Smooth muscle cell (in vitro differentiated cells): ENCODE measurements around the gene TMEM244. TPM values are rescaled to one million over a fixed set of nuclear protein-coding genes. Genes with fewer than 3 reads are reported as not detected.
"Not testable (repeated sequence)": the region's sequence is repeated elsewhere in the genome, so short reads cannot be mapped to it uniquely, and the experiment has no call there.

Experiments used
- DNase-seq: peaks from one replicate; lab custom pipeline; 2025; ENCODE audit not compliant: unreplicated experiment; lab: John Stamatoyannopoulos, UW
- H2AFZ ChIP-seq: fragments of 200-600 bp; sonication (generic); 2 replicates; pipeline ENCODE4 v1.6.0; 2016; ENCODE audit warnings: antibody characterized with exemption, low read depth, mild to moderate bottlenecking
- H3F3A ChIP-seq: fragments of 200-600 bp; sonication (generic); 2 replicates; pipeline ENCODE4 v1.6.0; 2017; ENCODE audit warnings: antibody characterized with exemption, low read depth
- H3K27ac ChIP-seq: fragments of 200-600 bp; sonication (generic); 2 replicates; pipeline ENCODE4 v1.5.1; 2016; ENCODE audit warnings: low read depth, mild to moderate bottlenecking
- H3K27me3 ChIP-seq: fragments of 200-600 bp; sonication (generic); 2 replicates; pipeline ENCODE4 v1.6.1; 2016; ENCODE audit warnings: low read depth, mild to moderate bottlenecking
- H3K36me3 ChIP-seq: fragments of 200-600 bp; sonication (generic); 2 replicates; pipeline ENCODE4 v1.5.1; 2016; ENCODE audit warnings: low read depth
- H3K4me1 ChIP-seq: fragments of 200-600 bp; sonication (generic); 2 replicates; pipeline ENCODE4 v1.5.1; 2016; ENCODE audit warnings: low read depth
- H3K4me2 ChIP-seq: fragments of 200-600 bp; sonication (generic); 2 replicates; pipeline ENCODE4 v1.6.0; 2016; ENCODE audit warnings: mild to moderate bottlenecking
- H3K4me3 ChIP-seq: fragments of 200-600 bp; sonication (generic); 2 replicates; pipeline ENCODE4 v1.5.1; 2016; ENCODE audit warnings: mild to moderate bottlenecking
- H3K79me2 ChIP-seq: fragments of 200-600 bp; sonication (generic); 2 replicates; pipeline ENCODE4 v1.6.0; 2016; ENCODE audit warnings: low read depth, mild to moderate bottlenecking
- H3K9ac ChIP-seq: fragments of 200-600 bp; sonication (generic); 2 replicates; pipeline ENCODE4 v1.6.0; 2016; ENCODE audit warnings: low read depth
- H3K9me3 ChIP-seq: fragments of 200-600 bp; sonication (generic); replicated peaks from 2 replicates; pipeline ENCODE4 v1.5.1; 2016; ENCODE audit warnings: low read depth
- H4K20me1 ChIP-seq: fragments of 200-600 bp; sonication (generic); 2 replicates; pipeline ENCODE4 v1.6.0; 2016; ENCODE audit warnings: low read depth
- WGBS: methylation state at CpG from one replicate; pipeline ENCODE4 v1.1.7; 2016; ENCODE audit warnings: low lambda C conversion rate; 5-methylcytosine and 5-hydroxymethylcytosine counted together
- polyA plus RNA-seq: library from polyadenylated mRNA; unstranded; fragments of >200 nt; fragmentation: Nextera tagmentation; extraction: Ambion mirVana; gene quantifications from 2 replicates; pipeline ENCODE4 v1.2.1, GENCODE V29; 2016
- total RNA-seq: library from RNA; depleted of rRNA; stranded (reverse); fragments of >200 nt; gene quantifications from 2 replicates; pipeline ENCODE4 v1.2.3, GENCODE V29; 2014
- TF ChIP-seq, protein P1 (sequence below): fragments of 200-600 bp; sonication (generic); IDR thresholded peaks from 2 replicates; pipeline ENCODE4 v1.5.1; 2017; ENCODE audit warnings: borderline replicate concordance, mild to moderate bottlenecking, antibody characterized with exemption; ENCODE audit not compliant: insufficient read depth, poor library complexity, severe bottlenecking

The TMEM244 gene
- total and polyA plus RNA-seq, 2 experiments from 2014 or later: not detected

DNA sequence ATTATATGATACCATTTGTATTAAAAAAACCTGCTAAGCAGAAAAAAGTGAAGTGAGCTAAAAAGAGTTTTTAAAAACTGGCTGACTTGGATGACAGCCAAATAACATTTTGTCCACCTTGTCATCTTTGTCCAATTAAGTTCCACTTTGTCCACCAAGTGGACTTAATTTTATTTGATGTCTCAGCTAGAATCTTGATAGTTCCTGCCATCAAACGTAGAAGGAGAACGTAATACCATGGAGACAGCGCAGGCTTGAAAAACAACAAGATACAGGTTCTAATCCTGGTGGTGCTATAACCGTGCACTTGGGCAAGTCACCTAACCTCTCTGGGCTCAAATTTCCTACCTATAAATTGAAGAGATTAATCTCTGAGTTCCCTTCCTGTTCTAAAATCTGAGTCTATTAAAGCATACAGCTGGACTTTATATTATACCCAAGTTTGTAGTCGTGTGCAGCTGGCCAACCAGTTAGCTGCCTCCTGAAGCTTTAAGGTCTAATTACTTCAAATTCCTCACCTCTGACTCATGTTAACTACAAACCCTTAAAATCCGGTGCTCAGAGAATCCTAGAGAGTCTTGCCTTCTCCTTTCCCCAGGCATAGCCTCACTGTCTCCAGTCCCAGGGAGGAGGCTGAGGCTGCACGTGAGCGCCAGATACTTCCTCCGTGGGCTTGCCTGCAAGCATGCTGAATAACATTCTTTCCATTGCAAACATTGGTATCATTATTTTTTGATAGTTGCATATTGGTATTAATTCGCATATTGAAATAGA is 16.8 kb downstream of the TMEM244 start:
- WGBS: 37% methylated on average over 10 of the region's 10 CpGs
- no peaks in the 10 kb centered on the region for H3K4me1 ChIP-seq
- DNase-seq: no peak
- H3K79me2 ChIP-seq: no peaks in the 10 kb centered on the region
- no peaks in the 10 kb centered on the region for H3K36me3 ChIP-seq
- no peaks in the 10 kb centered on the region for H3K27me3 ChIP-seq
- no peaks in the 10 kb centered on the region for H3K9me3 ChIP-seq
- H3K4me2 ChIP-seq: peak overlapping the region; percentile 48
- no peak overlapping the region for H3K27ac ChIP-seq
- no peak overlapping the region for H2AFZ ChIP-seq
- H3F3A ChIP-seq: no peaks in the 10 kb centered on the region
- H3K9ac ChIP-seq: no peak overlapping the region
- TF ChIP-seq, protein P1, sequence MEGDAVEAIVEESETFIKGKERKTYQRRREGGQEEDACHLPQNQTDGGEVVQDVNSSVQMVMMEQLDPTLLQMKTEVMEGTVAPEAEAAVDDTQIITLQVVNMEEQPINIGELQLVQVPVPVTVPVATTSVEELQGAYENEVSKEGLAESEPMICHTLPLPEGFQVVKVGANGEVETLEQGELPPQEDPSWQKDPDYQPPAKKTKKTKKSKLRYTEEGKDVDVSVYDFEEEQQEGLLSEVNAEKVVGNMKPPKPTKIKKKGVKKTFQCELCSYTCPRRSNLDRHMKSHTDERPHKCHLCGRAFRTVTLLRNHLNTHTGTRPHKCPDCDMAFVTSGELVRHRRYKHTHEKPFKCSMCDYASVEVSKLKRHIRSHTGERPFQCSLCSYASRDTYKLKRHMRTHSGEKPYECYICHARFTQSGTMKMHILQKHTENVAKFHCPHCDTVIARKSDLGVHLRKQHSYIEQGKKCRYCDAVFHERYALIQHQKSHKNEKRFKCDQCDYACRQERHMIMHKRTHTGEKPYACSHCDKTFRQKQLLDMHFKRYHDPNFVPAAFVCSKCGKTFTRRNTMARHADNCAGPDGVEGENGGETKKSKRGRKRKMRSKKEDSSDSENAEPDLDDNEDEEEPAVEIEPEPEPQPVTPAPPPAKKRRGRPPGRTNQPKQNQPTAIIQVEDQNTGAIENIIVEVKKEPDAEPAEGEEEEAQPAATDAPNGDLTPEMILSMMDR: no peak
- H4K20me1 ChIP-seq: no peaks in the 10 kb centered on the region
- H3K4me3 ChIP-seq: no peak overlapping the region

DNA sequence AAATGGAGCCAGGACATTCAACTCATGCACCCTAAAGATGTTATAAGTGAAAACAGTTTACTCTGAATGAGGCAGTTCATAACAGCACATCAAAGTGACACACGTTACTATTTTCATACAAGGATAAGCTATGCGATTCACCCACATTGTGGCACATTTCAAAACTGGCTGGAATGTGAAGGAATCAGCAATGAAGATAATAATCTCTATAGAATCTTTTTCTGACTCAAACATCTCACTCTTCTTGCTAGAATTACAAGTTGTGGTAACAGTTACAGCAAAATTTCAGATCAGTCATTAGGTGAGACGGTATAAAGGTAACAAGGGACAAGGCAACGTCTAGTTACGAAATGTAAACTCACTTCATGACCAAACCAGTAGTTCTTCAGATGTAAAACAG is 17.5 kb downstream of the TMEM244 start:
- no peak overlapping the region for H3K27ac ChIP-seq
- H4K20me1 ChIP-seq: no peaks in the 10 kb centered on the region
- H3F3A ChIP-seq: no peaks in the 10 kb centered on the region
- no peak overlapping the region for H3K4me2 ChIP-seq
- H3K27me3 ChIP-seq: no peaks in the 10 kb centered on the region
- DNase-seq: no peak
- H3K36me3 ChIP-seq: no peaks in the 10 kb centered on the region
- H3K9me3 ChIP-seq: no peaks in the 10 kb centered on the region
- H3K4me3 ChIP-seq: no peak overlapping the region
- no peak overlapping the region for H2AFZ ChIP-seq
- H3K4me1 ChIP-seq: no peaks in the 10 kb centered on the region
- H3K79me2 ChIP-seq: no peaks in the 10 kb centered on the region
- 72% methylated on average over 5 of the region's 5 CpGs for WGBS
- no peak overlapping the region for H3K9ac ChIP-seq
- TF ChIP-seq, protein P1: no peak

DNA sequence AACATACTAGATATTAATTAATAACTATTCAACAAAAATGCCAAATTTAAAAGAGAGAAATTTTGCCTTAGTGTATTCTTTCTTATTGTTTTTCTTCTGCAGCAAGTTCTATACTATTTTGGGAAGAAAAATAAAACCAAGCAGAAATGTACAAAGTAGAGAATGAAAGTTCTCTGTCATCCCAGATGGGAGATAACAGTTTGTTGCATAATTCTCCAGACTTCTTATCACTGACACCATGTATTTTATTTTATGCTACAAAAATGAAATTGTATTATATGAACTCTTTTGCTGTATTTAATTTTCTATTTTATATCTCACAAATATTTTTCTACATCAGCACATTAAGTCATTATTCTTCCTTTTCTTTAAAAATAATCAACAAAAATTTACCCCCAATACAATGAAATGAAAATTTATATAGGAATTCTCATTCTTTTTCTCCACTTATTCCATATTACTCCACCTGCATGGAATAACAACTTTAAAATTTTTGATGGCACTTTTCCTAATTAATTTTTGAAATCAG is 18.2 kb downstream of the TMEM244 start:
- H3F3A ChIP-seq: no peaks in the 10 kb centered on the region
- no peaks in the 10 kb centered on the region for H3K36me3 ChIP-seq
- H3K4me3 ChIP-seq: no peak overlapping the region
- H3K79me2 ChIP-seq: no peaks in the 10 kb centered on the region
- H3K9ac ChIP-seq: no peak overlapping the region
- no peak overlapping the region for H2AFZ ChIP-seq
- no peak for DNase-seq
- H3K27ac ChIP-seq: no peak overlapping the region
- TF ChIP-seq, protein P1: no peak
- no peak overlapping the region for H3K4me2 ChIP-seq
- no peaks in the 10 kb centered on the region for H4K20me1 ChIP-seq
- H3K4me1 ChIP-seq: no peaks in the 10 kb centered on the region
- no peaks in the 10 kb centered on the region for H3K27me3 ChIP-seq
- no peaks in the 10 kb centered on the region for H3K9me3 ChIP-seq

DNA sequence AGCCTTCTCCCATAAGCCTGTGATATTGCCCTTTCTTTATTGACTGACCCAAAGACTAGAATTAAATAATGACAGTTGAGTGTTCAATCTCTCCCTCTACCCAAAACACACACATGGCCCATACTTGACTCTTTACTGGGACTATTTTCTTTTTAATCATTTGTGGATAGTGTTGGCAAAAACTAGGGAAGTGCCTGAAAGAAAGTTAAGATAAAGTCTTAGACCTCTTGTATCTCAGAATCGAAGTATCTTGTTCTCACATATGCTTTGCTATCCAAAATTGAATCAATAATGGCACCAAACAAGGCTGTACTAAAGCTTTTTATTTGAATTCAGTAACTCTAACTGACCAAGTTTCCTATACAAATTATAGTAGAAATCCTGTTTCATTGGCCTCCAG is 19.0 kb downstream of the TMEM244 start:
- no peaks in the 10 kb centered on the region for H3F3A ChIP-seq
- H4K20me1 ChIP-seq: no peaks in the 10 kb centered on the region
- no peak overlapping the region for H2AFZ ChIP-seq
- H3K79me2 ChIP-seq: no peaks in the 10 kb centered on the region
- TF ChIP-seq, protein P1: no peak
- H3K4me1 ChIP-seq: no peaks in the 10 kb centered on the region
- H3K27me3 ChIP-seq: no peaks in the 10 kb centered on the region
- H3K4me2 ChIP-seq: no peak overlapping the region
- H3K36me3 ChIP-seq: no peaks in the 10 kb centered on the region
- no peak overlapping the region for H3K9ac ChIP-seq
- no peaks in the 10 kb centered on the region for H3K9me3 ChIP-seq
- DNase-seq: no peak
- H3K4me3 ChIP-seq: no peak overlapping the region
- 89% methylated on average over 1 of the region's 1 CpG for WGBS
- no peak overlapping the region for H3K27ac ChIP-seq

DNA sequence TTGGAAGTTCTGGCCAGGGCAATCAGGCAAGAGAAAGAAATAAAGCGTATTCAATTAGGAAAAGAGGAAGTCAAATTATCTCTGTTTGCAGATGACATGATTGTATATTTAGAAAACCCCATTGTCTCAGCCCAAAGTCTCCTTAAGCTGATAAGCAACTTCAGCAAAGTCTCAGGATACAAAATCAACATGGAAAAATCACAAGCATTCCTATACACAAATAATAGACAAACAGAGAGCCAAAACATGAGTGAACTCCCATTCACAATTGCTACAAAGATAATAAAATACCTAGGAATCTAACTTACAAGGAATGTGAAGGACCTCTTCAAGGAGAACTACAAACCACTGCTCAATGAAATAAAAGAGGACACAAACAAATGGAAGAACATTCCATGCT is 21.6 kb downstream of the TMEM244 start:
- H3K27ac ChIP-seq, H3F3A ChIP-seq, H3K9me3 ChIP-seq, H3K4me2 ChIP-seq, H3K4me1 ChIP-seq, H3K79me2 ChIP-seq, H2AFZ ChIP-seq, H3K9ac ChIP-seq, H3K27me3 ChIP-seq, H3K36me3 ChIP-seq, H4K20me1 ChIP-seq, DNase-seq, H3K4me3 ChIP-seq: not testable (repeated sequence)
- WGBS: 100% methylated on average over 1 of the region's 1 CpG
